ENCODE measurements around the gene REXO4.
"Not testable (repeated sequence)": the region's sequence is repeated elsewhere in the genome, so short reads cannot be mapped to it uniquely, and the experiment has no call there.

Gene REXO4

GRCh38 chr9:133384736-133385321 lies 33.0 kb downstream of the REXO4 start:
- DNase-seq, result no peak

GRCh38 chr9:133383438-133383837 lies 34.4 kb downstream of the REXO4 start:
- DNase-seq, result no peak

DNA sequence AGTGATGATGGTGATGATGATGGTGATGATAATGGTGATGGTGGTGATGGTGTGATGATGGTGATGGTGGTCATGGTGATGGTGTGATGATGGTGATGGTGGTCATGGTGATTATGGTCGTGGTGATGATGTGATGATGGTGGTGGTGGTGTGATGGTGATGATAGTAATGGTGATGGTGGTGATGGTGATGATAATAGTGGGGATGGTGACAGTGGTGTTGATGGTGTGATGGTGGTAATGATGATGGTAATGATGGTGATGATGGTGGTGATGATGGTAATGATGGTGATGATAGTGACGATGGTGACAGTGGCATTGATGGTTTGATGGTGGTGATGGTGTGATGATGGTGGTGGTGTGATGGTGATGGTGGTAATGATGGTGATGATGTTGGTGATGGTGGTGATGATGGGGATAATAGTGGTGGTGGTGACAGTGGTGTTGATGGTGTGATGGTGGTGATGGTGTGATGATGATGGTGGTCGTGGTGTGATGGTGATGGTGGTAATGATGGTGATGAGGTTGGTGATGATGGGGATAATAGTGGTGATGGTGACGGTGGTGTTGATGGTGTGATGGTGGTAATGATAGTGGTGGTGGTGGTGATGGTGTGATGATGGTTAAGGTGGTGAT lies 35.2 kb downstream of the REXO4 start:
- no peak for DNase-seq

- DNase-seq, result no peak
Observed at GRCh38 chr9:133380734-133381133, 37.1 kb downstream of the REXO4 start.

- no peak for DNase-seq
Observed at GRCh38 chr9:133379153-133380086, 38.4 kb downstream of the REXO4 start.

GRCh38 chr9:133378408-133378962 lies 39.3 kb downstream of the REXO4 start:
- DNase-seq, result no peak

GRCh38 chr9:133377721-133378216 lies 40.0 kb downstream of the REXO4 start:
- no peak for DNase-seq

DNA sequence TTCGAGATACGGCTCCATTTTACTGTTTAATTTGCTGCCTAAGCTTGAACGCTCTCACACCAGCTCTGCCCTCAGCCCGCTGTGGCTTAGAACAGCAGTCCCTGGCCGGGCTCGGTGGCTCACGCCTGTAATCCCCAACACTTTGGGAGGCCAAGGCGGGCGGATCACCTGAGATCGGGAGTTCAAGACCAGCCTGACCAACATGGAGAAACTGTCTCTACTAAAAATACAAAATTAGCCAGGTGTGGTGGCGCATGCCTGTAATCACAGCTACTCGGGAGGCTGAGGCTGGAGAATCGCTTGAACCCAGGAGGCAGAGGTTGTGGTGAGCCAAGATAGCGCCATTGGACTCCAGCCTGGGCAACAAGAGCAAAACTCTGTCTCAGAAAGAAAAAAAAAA lies 40.5 kb downstream of the REXO4 start:
- DNase-seq, result not testable (repeated sequence)

GRCh38 chr9:133375724-133376654 lies 41.8 kb downstream of the REXO4 start, which contains the start of the genes STKLD1 and SURF4:
Gene STKLD1, plus strand, starts transcription at chr9:133376366. Its CDS starts 108 bp downstream, at chr9:133376474.
Gene SURF4, minus strand, starts transcription at chr9:133376060. Its CDS starts 91 bp downstream, at chr9:133375969.
- DNase-seq, result peak; percentile 99

GRCh38 chr9:133375116-133375723 lies 42.6 kb downstream of the REXO4 start:
- DNase-seq, result peak; percentile 72

DNA sequence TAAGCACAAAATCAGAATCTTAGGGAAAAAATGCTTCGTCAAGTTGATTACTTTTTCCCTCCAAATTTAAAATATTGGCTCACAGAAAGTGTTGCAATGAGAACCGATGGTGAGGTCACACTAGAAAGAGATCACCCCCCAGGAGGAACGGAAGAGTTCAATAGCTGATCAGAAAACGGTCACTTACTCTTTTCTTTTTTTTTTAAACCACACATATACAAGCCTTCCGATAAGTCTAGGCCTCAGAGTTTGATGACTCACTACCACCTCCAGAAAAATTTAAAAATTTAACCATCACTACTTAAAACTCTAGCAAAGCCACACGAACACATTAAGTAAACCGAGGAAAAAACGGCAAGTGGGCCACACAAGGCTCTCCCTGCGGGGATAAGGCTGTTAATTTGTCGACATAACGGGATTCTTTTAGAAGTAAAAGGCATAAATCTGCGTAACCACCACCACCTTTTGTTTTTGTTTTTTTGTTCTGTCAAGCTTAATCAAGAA lies 43.1 kb downstream of the REXO4 start:
- DNase-seq, result peak; percentile 69

GRCh38 chr9:133372144-133372543 lies 45.7 kb downstream of the REXO4 start:
- DNase-seq, result no peak

DNA sequence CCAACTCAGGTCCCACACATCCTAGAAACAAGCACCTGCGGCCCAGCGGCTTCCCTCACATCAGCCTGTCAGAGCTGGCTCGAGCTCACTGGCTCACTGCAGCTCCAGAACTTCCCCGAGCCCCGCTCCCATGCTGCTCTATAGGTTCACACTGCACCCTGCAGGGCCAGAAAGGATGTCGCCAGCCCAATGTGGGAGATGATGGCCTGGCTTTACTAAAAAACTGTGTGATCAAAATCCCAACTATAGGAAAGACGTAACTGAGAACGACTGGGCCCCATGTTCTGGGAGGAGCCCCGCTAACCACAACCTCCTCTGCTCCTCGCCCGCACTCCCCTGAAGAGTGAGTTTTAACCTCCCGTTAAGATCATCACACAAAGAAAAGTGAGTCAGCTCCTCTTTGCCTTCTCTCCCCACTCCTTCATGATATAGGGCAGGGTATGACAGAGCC lies 46.5 kb downstream of the REXO4 start:
- peak; percentile 85 for DNase-seq

DNA sequence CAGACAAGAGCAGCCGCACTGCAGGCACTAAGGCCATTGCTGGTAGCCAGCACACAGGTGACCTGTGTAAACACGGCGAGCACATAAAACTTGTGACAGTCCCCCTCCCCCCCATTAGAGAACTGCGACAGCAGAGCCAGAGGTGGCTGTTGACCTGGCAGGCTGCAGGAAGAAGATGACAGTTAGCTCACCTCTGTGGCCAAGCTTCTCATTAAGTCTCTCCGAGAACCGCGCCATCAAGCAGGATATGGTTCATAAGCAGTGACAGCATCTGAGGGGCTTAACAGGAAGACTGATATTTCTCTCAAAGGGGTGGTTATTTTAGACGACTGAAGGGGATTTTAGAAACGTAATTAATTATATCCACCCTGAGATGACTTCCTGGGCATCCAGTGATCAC lies 47.1 kb downstream of the REXO4 start:
- DNase-seq, result no peak

- DNase-seq, result no peak
Observed at GRCh38 chr9:133369933-133370332, 47.9 kb downstream of the REXO4 start.

- no peak for DNase-seq
Observed at GRCh38 chr9:133369422-133369821, 48.4 kb downstream of the REXO4 start.

DNA sequence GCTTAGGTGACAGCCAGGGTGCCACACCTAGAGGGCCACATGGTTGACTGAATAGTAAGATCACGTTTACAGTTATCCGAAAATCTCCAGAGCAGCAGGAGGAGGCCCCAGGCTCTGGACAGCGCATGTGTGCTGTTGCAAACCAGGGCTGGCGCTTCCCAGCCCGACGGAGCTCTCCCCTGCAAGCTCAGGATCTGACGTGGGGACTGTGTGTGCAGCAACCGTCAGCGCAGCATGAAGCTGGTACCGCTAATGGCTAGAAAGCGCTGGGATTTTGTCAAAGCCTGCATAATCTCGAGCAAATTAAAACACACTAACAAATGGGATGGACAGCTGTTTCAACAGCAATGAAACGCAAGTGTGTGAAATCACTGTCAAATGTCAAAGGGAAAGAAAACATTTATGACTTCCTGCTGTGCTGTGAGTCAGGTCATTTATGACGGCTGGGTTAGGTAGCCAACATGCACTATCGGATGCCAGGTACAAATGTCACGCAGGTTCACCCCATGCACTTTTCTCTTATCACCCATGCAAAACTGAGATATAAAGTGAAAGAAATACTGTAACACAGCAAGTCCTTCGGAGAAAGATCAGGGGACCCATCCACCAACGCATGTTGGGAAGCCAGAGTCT lies 49.4 kb downstream of the REXO4 start:
- no peak for DNase-seq

GRCh38 chr9:133367778-133368177 lies 50.0 kb downstream of the REXO4 start:
- no peak for DNase-seq

GRCh38 chr9:133367221-133367620 lies 50.6 kb downstream of the REXO4 start:
- no peak for DNase-seq

DNA sequence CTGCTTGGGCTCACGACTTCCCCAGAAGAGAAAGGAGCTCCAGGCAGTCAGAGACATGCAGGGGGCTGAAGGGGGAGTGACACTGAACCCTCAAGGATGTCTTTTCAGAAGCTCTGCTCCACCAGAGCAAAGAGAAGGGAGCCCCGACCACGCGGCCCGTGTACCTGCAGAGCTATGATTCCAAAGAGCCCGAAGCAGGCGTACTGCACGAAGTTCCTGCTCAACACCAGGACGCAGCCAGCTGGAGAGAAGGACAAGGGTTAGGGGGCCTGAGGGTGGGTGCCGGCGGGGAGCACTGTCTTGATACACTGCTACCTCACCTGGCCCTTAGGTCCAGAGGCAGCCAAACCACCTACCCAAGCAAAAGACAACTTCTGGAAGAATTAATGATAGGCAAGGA lies 51.4 kb downstream of the REXO4 start:
- DNase-seq, result no peak

Measured in activated CD8-positive, alpha-beta memory T cell treated with anti-CD3 and anti-CD28 coated beads for 24 hours (primary cell).